Right lobe of liver (tissue), 4 donors: ENCODE results near the gene HOXC11.

Experiments used
- POLR2A ChIP-seq: fragments of 450-650 bp; IDR thresholded peaks from one replicate; pipeline ENCODE4 v1.6.1; 2017; ENCODE audit warnings: antibody characterized with exemption, mild to moderate bottlenecking
- TF ChIP-seq, protein P1 (sequence below), 4 donors: fragments of 200-600 bp in 3 of 4; fragments of 450-650 bp in 1 of 4; IDR thresholded peaks; one replicate each; pipeline versions ENCODE4 v1.5.1 to v1.8.0; 2016 to 2022; ENCODE audit warnings: antibody characterized with exemption in 4 of 4, mild to moderate bottlenecking in 2 of 4
- donor health status: DM: no; HTN: no; CAD: no.
- donor health status: DM: no; HTN: no; CAD: no.
- donor health status: DM: no; HTN: yes; CAD: no.

DNA sequence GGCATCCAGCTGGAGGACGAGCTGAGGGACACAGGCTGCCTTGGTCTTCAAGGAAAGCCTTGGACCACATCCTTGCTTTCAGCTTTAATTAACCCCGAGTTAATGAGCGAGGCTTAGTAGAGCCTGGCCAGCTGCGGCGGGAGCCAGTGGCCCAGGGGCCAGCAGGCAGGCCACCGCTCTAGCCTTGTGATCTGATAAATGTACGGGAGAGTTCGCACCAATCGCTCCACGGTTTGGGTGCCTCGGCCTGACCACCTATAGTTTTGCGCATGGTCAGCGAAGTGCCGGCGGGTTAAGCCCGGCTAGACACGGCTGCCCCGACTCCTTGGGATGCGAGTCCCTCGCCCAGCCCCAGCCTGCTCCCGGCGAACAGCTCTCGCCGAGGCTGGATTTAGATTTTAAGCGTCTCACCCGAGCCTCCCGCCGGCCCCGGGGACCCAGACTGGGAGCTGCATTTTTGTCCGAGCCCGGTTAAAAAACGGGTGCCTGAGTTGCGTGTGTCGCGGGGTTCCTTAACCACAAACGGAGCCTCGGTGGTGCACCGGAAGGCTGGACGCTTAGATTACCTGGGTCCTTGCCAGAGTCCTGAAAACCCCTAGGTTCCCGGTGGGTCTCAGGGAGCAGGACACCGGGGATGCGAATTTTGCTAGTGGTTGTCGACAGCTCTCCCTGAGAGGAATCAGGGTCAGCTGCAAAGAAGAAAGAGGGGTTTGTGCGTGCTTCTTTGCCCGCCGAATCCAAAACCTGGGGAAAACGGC is 21.2 kb upstream of the HOXC11 start:
- no peak for TF ChIP-seq POLR2A
- TF ChIP-seq, protein P1, sequence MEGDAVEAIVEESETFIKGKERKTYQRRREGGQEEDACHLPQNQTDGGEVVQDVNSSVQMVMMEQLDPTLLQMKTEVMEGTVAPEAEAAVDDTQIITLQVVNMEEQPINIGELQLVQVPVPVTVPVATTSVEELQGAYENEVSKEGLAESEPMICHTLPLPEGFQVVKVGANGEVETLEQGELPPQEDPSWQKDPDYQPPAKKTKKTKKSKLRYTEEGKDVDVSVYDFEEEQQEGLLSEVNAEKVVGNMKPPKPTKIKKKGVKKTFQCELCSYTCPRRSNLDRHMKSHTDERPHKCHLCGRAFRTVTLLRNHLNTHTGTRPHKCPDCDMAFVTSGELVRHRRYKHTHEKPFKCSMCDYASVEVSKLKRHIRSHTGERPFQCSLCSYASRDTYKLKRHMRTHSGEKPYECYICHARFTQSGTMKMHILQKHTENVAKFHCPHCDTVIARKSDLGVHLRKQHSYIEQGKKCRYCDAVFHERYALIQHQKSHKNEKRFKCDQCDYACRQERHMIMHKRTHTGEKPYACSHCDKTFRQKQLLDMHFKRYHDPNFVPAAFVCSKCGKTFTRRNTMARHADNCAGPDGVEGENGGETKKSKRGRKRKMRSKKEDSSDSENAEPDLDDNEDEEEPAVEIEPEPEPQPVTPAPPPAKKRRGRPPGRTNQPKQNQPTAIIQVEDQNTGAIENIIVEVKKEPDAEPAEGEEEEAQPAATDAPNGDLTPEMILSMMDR (IDR thresholded peaks at IDR 0.05), result no peak
